ENCODE measurements around the gene RDH12.

RDH12 gene

DNA sequence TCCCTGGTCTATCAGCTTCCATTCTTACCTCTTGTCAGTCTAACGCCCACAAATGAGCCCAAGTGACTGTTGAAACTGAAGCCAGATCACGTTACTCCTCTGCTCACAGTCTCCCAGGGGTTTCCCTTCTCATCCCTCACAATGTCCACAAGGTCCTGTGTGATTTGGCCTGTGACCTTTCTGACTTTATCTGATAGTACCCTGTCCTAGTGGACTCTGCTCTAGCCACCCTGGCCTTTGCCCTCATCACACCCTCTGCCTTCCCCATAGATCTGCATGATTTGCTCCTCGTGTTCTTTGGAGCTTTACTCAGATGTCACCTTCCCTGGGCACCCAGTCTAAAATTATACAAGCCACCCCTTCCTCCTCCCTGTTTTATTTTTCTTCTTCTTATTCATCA is 55.5 kb downstream of the RDH12 start:
- DNase-seq = no peak

DNA sequence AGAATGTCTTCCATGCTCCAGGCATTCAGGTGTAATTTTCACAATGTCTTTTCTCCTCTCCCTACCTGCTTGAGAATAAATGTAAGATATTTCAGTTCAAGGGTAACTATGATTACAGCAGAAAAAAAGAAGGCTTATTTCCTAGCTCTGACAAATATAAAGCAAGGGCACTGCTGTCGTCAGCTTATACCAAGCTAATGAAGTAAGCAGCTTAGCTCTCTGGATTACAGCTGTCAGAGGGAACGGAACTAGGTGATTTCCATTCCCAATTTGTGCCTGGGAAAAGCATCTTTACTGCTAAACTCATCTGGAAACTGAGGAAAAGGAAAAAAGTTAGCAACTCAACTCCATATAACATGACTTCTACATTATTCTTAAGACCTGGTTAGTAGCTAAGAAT is 58.2 kb downstream of the RDH12 start:
- no peak for DNase-seq

DNA sequence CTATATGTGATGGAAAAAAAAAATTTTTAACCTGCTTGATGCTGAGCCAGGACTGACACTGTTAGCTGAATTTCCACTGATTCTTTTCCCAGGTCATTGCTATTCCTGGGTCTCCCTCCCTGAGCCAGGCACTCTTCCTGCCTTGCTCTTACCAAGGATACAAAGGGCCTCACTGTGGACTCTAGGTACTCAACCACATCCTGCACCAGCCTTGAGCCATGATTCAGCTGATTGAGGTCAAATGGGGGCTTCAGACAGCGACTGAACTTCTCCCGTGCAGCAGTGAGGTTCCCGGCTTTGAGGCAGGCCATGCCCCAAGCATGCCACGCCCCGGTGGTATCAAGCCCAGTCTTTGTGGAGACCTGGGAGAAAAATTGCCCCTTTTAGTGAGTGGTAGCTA is 60.4 kb downstream of the RDH12 start:
- DNase-seq = no peak

DNA sequence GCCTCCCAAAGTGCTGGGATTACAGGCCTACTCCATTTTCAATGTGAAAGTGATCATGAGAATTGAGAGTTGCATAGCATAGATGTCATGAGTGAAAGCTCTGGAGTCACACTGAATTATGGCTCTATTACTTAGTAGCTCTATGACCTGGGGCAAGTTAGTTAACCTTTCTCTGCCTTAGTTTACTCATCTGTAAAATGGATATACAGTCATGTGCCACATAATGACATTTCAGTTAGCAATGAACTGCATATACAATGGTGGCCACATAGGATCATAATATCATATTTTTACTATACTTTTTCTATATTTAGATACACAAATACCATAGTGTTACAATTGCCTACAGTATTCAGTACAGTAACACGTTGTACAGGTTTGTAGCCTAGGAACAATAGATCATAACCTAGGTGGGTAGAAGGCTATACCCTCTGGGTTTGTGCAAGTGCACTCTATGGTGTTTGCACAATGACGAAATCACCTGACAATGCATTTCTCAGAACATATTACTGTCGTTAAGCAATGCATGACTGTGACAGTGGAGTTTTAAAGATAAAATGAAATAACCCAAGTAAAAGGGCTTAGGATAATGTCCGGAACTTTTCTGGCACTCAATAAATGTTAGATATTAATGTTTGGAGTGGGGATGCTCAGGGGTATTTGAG is 61.6 kb downstream of the RDH12 start:
- DNase-seq = no peak

DNA sequence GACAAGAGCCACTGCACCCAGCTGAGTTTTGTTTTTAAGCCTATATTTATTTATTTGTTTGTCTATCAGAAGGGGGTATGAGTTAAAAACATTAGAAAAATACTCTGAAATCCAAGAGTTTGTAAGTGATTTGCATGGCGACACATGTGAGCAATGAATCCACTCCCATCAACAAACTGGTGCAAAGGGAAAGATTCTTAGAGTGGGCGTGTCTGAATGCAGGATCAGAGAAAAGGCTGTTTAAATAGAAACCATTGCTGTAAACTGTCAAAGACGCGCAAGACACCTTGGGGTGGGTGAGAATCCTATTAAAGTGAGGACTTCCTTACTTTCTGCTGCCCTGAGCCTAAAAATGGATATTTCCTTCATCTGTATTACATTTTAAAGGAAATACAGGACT is 62.8 kb downstream of the RDH12 start:
- no peak for DNase-seq

DNA sequence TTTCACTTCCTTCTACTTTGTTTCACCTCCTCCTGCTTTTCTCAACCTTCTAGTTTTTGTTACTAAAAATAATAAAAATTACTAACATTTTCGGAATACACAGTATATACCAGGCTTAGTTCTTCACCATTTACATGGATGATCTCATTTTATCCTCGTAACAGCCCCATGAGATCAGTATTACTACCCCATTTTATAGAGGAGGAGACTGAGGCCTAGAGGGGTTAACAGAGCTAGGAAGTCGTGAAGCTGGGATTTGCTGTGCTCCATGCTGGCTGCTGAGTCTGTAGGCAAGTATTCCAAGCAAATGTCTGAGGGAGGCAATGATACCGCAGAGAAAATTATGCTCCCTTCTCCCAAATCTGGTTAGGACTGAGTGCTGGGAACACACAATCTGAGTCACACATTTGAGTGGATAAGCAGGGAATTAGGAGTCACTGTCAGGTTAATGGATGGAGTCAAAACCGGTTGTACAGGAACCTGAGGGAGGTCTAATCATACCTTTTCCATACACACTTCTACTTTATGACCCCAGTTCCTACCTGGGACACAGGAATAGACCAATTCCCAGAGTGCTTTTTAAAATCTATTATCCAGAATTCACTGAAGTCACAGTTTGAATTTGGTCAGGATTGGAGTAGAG is 63.6 kb downstream of the RDH12 start:
- no peak for DNase-seq

DNA sequence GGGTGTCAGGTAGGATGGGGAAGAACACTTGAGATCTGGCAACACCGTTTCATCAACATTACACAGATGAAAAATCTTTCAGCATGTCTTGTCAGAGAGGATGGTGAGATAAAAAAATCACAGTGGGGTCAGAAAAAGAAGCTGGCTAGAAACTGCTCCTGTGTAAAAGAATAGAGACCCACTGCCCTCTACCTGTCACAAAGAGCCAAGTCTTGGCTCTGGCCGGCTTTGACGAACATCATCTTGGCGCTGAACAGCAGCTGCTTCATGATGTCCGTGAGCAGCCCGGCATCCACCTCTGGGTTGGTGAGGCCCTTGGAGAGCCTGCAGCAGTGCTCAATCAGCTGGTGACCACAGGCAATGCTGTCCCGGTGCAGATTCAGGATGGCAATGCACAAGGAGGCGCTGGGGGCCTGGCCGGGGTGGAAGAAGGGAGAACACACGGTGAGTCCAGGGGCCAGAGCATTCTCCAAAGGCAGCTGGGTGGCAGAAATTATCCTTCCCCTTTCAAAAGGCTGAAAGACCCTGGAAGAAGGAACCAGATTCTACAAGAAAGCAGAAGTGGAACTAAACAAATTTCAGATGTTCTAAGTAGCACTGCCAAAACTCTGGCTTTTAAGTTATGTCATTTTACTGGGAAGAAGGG is 64.5 kb downstream of the RDH12 start:
- DNase-seq = no peak

DNA sequence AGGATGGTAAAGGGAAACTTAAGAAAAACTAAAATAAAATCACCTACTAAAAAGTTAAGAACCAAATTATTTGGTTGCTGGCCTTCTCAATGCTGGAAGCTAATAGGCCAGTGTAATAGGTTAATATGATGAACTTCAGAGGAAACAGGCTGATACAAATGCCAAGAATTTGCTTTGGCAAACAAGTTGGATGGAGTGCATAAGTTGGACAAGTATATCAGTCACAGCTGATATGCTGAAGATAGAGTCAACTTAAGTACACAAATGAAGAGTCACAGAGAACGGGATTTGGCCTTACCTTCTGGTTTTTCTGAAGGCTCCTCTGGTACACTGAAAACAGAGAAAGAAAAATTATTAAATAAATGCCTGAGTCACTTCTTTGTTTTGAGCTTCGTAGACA is 66.5 kb downstream of the RDH12 start:
- DNase-seq = no peak

DNA sequence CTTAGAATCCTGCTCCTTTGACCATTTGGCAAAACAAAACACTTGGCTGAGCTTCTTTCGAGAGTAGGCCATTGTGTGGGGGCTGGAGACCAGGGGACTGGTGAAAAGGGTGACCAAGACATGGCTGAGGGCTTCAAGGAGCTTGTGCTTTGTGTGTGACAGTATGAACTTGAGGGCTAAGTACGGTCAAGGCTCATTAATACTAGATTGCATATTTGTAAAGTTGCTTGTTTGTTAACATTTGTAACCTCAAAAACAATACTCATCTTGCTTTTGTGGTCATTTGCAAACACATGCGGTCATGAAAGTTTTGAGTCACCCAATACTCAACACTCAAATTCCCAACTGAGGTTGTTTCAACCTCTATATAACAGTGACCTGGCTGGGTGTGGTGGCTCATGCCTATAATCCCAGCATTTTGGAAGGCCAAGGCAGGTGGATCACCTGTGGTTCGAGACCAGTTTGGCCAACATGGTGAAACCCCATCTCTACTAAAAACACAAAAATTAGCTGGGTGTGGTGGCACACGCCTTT is 72.2 kb downstream of the RDH12 start:
- no peak for DNase-seq

DNA sequence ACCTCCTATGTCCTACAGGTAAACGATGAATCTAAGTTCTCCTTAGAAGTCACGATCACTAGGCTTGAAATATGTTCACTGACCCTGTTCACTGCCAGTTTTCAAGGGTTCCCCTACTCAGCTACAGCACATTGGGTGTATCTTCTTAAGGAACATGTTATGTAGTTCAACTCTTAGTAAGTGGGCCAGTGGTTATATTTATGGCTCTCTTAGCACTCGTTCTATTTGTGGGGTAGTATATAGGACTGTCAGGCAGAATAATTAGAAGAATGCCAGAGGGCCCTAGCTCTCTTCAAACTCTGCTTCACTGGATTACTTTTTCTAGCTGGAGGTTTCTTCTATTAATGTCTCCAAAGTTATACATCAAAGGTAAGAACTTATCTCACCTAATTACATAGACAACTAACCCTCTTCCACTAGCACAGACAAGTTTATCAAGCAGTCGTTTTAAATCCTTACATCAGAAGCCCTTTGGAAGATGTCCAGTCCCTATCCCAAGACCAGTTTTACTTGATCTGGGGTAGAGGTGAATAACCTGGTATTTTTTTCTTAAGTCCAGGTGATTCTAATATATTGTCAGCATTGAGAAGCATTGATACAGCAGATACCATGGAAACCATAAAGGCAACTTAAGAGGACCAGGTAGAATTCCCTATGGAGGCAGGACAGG is 75.1 kb downstream of the RDH12 start:
- no peak for DNase-seq

DNA sequence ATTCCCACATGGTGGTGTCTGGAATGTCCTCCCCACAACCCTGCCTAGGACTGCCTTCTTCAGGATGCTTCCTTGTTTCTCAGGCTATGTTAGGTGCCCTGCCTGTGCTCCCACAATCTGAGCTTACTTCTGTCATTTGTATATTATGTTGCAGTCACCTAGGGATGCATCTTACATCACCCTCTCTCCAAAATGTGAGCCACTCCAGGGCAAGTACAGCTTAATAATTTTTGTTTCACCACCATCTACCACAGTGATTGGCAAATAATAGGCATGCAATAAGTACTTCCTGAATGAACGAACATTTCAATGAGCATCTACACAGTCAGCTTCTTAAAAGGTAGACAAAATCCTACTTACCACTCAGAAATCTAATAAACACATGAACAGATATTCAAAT is 77.1 kb downstream of the RDH12 start:
- DNase-seq = no peak

DNA sequence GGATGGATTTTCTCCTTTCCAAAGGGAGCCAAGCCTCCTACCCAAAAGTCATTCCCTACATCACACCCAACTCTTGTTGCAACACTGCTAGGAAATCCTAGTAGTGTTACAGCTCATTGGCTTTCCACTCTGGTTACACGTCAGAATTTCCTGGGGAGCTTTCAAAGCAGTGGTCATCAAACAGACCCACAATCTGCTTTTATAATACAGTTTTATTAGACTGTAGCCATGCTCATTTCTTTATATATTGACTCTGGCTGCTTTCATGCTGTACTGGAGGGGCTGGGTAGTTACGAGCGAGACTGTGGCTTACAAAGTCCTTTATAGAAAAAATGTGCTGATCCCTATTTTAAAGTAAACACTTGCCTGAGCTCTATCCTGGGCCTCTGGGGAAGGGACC is 80.4 kb downstream of the RDH12 start:
- no peak for DNase-seq
